Stomach smooth muscle (tissue), 2 donors: ENCODE data around the gene WFS1.

Source experiments
- H3K27ac ChIP-seq: one replicate; pipeline ENCODE4 v1.7.0; 2013; ENCODE audit warnings: mild to moderate bottlenecking, low read length, inconsistent platforms
- H3K27me3 ChIP-seq, 2 donors: one replicate each; pipeline ENCODE4 v1.7.0; 2013; ENCODE audit warnings: low read length in 2 of 2; ENCODE audit not compliant: insufficient read depth in 2 of 2, control insufficient read depth in 1 of 2
- H3K36me3 ChIP-seq, 2 donors: one replicate each; pipeline ENCODE4 v1.7.0; 2013; ENCODE audit warnings: low read length in 2 of 2; ENCODE audit not compliant: control insufficient read depth in 2 of 2, insufficient read depth in 2 of 2
- H3K4me1 ChIP-seq: one replicate; pipeline ENCODE4 v1.7.0; 2013; ENCODE audit warnings: low read length; ENCODE audit not compliant: control insufficient read depth, insufficient read depth
- H3K4me3 ChIP-seq, 2 donors: one replicate each; pipeline ENCODE4 v1.7.0; 2013; ENCODE audit warnings: low read length in 2 of 2
- H3K9ac ChIP-seq, 2 donors: one replicate each; pipeline ENCODE4 v1.7.0; 2013; ENCODE audit warnings: low read length in 2 of 2, mild to moderate bottlenecking in 1 of 2
- H3K9me3 ChIP-seq, 2 donors: one replicate each; pipeline ENCODE4 v1.7.0; 2013; ENCODE audit warnings: low read length in 2 of 2; ENCODE audit not compliant: control insufficient read depth in 2 of 2
- donor health status: healthy.
- donor health status: Pancreatic carcinoma.

Gene WFS1, protein sequence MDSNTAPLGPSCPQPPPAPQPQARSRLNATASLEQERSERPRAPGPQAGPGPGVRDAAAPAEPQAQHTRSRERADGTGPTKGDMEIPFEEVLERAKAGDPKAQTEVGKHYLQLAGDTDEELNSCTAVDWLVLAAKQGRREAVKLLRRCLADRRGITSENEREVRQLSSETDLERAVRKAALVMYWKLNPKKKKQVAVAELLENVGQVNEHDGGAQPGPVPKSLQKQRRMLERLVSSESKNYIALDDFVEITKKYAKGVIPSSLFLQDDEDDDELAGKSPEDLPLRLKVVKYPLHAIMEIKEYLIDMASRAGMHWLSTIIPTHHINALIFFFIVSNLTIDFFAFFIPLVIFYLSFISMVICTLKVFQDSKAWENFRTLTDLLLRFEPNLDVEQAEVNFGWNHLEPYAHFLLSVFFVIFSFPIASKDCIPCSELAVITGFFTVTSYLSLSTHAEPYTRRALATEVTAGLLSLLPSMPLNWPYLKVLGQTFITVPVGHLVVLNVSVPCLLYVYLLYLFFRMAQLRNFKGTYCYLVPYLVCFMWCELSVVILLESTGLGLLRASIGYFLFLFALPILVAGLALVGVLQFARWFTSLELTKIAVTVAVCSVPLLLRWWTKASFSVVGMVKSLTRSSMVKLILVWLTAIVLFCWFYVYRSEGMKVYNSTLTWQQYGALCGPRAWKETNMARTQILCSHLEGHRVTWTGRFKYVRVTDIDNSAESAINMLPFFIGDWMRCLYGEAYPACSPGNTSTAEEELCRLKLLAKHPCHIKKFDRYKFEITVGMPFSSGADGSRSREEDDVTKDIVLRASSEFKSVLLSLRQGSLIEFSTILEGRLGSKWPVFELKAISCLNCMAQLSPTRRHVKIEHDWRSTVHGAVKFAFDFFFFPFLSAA

DNA sequence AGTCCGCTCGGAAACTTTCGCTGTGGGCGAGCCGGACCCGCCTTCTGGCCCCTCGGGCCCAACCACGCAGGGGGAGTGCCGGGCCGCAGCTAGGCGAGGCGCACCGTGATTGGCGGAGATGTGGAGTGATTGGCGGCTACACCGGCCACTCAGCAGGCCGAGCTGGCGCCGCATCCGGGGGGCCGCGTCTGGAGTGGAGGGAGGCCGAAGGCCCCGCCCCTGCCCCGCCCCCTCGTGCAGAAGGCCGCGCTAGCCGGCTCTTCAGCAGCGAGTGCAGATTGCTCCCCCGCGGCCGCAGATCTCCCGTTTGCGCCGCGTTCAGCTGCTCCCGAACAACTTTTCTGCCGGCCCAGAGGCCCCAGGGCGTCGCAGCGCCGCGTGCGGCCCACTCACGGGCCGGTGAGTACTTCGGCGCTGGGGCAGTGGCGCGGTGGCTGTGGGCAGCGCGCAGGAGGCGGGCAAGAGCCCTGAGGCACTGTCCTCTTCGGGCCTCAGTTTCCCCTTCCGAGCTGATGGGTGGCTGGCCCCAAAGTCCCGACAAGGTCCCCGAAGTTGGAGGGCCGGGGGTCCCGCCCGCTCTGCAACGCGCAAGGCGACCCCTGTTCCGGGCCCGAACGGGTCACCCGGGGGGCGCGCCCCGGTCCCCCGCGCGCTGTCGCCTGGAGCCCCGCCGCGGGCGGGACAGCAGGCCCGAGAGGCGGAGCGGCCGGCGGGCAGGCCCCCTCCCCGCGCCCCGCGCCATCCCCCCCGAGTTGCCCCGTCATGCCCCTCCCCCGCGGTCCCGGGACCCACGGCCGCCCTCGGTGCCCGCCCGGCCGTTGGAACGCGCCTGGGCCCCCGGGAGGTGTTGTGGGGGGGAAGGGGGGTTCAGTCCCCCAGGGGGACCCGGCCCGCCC is at the start of gene WFS1:
WFS1 (plus strand) TSS at position 235 of the 896 bp plus-strand sequence. CDS start 7,606 bp downstream, outside the sequence.
- peaks cover 47% of the 10 kb centered on the region for H3K4me1 ChIP-seq
- H3K27ac ChIP-seq = peak within 1 kb of the TSS; percentile 86
- H3K4me3 ChIP-seq = peak within 1 kb of the TSS; percentile 78 to 92
- no peaks in the 10 kb centered on the region for H3K9me3 ChIP-seq
- peak within 1 kb of the TSS; percentile 82 to 84 for H3K9ac ChIP-seq
- H3K36me3 ChIP-seq = no peaks in the 10 kb centered on the region
- no peaks in the 10 kb centered on the region for H3K27me3 ChIP-seq

DNA sequence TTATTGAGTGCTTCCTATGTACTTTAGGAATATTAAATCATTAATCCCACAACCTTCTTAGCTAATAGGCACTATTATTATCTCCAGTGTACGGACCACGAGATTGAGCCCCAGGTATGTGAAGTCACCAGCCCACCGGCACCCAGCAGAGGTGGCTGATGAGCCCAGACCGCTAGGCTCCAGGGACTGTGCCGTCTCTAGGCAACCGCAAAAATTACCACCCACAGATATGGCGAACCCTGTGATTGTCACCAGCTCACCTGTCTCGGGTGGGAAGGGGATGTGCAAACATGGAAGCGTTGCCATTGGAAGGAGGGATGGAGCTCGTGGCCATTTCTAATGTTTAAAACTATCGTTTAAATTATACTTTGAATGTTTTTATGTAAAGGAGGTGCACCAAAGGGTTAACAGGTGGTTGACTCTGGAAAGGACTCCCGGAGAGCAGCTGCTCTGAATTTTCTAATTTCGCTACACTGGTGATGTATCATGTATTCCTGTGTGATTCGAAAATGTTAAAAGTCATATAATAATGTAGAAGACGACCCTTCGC is 48.3 kb upstream of the WFS1 start:
- Histone ChIP-seq H3K4me3 (peak overlapping the region; percentile 64 to 70), H3K9ac (peak overlapping the region in 1 of 2 donors; percentile 40), H3K27ac (no peak overlapping the region)

DNA sequence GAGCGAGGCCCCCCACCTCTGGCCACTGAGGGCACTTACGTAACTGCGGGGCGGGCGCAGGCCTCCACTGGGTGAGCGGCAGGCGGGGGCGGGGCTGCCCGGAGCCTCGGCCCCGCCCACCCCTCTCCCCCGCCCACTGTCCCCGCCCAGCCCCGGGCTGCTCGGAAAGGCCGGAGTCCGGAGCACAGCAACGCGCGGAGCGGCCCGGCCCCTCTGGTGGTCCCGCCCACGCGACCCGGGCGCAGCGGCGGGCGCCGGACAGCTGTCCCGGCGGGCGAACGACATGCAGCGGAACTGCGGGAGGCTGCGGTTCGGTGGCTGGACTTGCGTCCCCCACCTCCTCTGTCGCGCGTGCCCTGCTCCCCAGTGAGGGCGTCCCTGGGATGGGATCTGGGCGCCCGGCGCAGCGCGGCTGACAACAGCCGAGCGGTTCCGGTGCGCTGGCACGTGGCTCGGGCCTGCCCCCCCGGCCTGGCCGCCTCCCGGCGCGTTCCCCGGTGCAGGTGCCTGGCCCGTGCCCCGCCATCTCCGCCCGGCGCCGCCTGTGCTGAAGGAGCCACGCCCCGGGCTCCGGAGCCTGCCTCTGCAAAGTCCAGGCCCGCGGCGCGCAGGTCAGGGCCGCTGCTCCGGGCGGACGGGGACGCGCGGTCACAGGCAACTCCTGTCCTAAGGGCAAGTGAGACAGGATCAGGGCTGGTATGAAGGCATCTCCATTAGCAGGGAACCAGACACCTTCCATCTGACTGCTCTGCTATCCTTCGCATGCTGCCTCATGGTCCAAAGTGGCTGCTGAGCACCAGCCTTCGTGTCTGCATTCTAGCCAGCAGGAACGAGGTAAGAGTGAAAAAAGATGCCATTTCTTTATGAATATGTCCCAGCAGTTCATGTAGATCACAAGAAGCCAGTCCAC is 47.5 kb upstream of the WFS1 start:
- no peak overlapping the region for H3K27ac ChIP-seq
- peak overlapping the region; percentile 64 to 70 for H3K4me3 ChIP-seq
- peaks cover 9% of the 10 kb centered on the region for H3K4me1 ChIP-seq
- peaks cover 25 to 45% of the 10 kb centered on the region in 2 donors for H3K27me3 ChIP-seq
- no peaks in the 10 kb centered on the region for H3K36me3 ChIP-seq
- peaks cover 3 to 5% of the 10 kb centered on the region in 2 donors for H3K9me3 ChIP-seq
- peak overlapping the region in 1 of 2 donors; percentile 40 for H3K9ac ChIP-seq

More for the DNA sequence above, 48.3 kb upstream of the WFS1 start:
- no peaks in the 10 kb centered on the region for H3K36me3 ChIP-seq
- peaks cover 9% of the 10 kb centered on the region for H3K4me1 ChIP-seq
- peaks cover 3 to 5% of the 10 kb centered on the region in 2 donors for H3K9me3 ChIP-seq
- H3K27me3 ChIP-seq = peaks cover 25 to 40% of the 10 kb centered on the region in 2 donors

DNA sequence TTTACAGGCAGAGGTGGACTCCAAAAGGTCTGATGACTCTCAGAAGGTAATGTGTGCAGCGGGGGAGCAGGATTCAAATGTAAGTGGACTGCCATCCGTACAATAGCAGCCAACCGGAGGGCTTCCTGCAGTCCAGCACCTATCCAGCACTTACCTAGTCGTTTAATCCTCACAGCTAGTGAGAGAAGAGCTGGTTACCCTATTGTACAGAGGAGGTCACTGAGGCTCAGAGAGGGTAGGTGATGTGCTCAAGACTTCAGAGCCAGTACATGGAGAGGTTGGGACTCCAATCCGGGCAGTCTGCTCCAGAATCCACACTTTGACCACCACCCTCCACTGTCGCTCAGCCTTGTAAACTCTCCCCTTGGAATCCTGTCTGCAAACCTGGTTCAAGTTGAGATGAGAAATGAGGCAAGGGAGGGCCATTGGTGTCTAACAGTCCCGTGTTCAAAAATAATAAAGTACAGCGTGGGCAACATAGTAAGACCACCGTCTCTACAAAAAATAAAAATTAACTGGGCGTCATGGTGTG is 46.8 kb upstream of the WFS1 start:
- H3K9me3 ChIP-seq = peaks cover 3 to 5% of the 10 kb centered on the region in 2 donors
- no peak overlapping the region for H3K4me3 ChIP-seq
- H3K4me1 ChIP-seq = peaks cover 9% of the 10 kb centered on the region
- H3K9ac ChIP-seq = no peak overlapping the region
- H3K27me3 ChIP-seq = peaks cover 25 to 46% of the 10 kb centered on the region in 2 donors
- H3K27ac ChIP-seq = no peak overlapping the region
- H3K36me3 ChIP-seq = no peaks in the 10 kb centered on the region

DNA sequence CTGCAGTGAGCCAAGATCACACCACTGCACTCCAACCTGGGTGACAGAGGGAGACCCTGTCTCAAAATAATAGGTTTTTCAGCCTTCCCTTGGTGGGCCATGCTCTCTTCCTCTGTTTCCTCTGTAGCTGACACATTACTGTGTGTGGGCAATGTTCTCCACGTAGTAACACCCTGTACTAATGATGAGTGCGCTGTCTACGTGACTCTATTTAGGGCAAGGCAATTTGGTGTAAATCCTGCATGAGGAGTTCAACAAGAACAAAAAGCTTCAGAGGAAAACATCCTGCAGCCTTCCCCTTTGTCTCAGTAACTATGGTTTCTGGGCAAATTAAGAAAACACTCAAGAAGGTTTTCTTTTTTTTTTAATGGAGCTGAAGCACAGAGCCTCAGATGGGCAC is 44.9 kb upstream of the WFS1 start:
- H3K4me1 ChIP-seq = peaks cover 9% of the 10 kb centered on the region
- H3K27me3 ChIP-seq = peaks cover 21 to 54% of the 10 kb centered on the region in 2 donors
- H3K9ac ChIP-seq = no peak overlapping the region
- no peak overlapping the region for H3K4me3 ChIP-seq
- no peak overlapping the region for H3K27ac ChIP-seq
- H3K36me3 ChIP-seq = no peaks in the 10 kb centered on the region
- H3K9me3 ChIP-seq = peaks cover 3 to 5% of the 10 kb centered on the region in 2 donors

DNA sequence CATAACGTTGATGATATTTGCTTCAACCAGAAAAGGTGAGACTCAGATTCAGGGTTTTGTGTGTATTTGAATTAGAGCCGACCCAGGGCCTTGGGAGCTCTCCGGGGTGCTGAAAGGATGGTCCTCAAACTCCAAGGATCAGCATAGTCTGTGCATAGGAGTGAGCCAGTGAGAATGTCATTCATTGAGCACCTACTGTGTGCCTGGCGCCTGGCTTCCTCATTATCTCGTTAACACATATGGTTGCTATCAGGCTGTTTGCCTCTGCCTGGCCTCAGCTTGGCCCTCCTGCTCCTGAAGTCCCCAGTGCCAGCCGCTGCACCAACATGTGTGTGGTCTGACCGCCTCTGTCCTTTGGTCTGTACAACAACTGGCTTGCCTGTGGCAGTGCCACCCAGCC is 44.2 kb upstream of the WFS1 start:
- Histone ChIP-seq H3K27ac (no peak overlapping the region), H3K9me3 (peaks cover 3 to 5% of the 10 kb centered on the region in 2 donors), H3K36me3 (no peaks in the 10 kb centered on the region), H3K9ac (no peak overlapping the region), H3K27me3 (peaks cover 20 to 51% of the 10 kb centered on the region in 2 donors), H3K4me3 (no peak overlapping the region), H3K4me1 (peaks cover 9% of the 10 kb centered on the region)

DNA sequence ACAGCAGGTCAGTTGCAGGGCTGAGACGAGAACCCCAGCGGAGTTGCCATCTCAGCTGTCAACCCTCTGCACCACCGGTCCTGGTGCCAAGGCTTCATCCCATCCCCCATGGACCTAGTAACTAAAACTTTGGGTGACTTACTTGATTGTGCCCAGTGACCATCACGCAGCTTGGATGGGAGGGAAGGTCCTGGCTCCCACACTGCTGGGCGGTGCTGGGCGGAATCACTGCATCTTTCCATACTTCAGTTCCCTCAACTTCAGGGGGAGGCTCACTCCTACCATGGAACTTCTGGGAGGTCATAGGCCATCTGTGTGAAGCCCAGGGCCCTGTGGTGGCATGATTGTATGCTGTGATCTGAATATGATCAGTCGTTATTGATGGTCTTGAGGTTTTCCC is 43.1 kb upstream of the WFS1 start:
- Histone ChIP-seq H3K27ac (no peak overlapping the region), H3K27me3 (peaks cover 15 to 40% of the 10 kb centered on the region in 2 donors), H3K36me3 (no peaks in the 10 kb centered on the region), H3K4me1 (peaks cover 6% of the 10 kb centered on the region), H3K4me3 (no peak overlapping the region), H3K9ac (no peak overlapping the region), H3K9me3 (peaks cover 3 to 5% of the 10 kb centered on the region in 2 donors)

DNA sequence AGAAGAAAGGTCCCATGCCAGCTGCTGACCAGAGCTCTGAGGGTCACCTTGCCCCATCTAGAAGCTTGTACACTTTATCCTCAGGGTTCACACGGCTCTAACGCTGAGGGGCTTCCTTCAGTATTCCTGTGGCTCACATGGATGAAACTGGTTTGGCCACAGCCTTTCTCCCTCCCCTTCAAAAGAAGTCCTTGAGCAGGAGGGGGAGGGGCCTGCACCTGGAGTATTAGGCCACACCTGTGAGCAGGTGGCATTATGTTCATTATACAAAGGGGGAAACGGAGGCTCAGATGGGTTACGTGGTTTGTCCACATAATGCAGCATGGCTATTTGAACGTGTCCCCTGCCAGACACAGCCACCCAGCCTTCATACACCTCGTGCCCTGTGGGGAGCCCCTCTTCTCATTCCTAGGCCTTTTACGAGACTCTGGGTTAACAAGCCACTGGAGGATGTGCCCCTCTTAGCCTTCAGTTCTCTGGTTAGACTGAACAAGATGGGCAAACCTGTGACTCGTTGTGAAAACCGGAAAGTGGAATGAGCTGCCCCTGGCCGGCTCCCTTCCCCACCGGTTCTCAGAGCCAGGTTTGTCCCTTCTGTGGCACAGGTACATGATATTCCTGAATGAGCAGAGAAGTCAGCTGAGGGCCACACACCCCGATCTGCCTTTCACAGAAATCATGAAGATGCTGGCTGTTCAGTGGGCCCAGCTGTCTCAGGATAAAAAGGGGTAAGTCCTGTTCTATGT is 42.1 kb upstream of the WFS1 start:
- no peak overlapping the region for H3K9ac ChIP-seq
- H3K4me3 ChIP-seq = no peak overlapping the region
- H3K9me3 ChIP-seq = peaks cover 1 to 2% of the 10 kb centered on the region in 2 donors
- no peak overlapping the region for H3K27ac ChIP-seq
- no peaks in the 10 kb centered on the region for H3K36me3 ChIP-seq
- H3K27me3 ChIP-seq = peaks cover 7 to 36% of the 10 kb centered on the region in 2 donors
- H3K4me1 ChIP-seq = no peaks in the 10 kb centered on the region
